HL-60 (cell line): Measurements from ENCODE around the gene SYNJ2.
"Not testable (repeated sequence)": the region's sequence is repeated elsewhere in the genome, so short reads cannot be mapped to it uniquely, and the experiment has no call there.

Experiments used
- DNase-seq, 2 experiments: peaks; one replicate each; pipeline ENCODE4 v3.0.0-alpha.2; 2010 to 2020; ENCODE audit warnings: low read depth in 1 of 2, low spot score in 1 of 2
- H3K27ac ChIP-seq: fragments of 250-450 bp; sonication (Bioruptor Pico); replicated peaks from 2 replicates; pipeline ENCODE4 v1.5.1; 2020; ENCODE audit warnings: mild to moderate bottlenecking, moderate library complexity
- H3K27me3 ChIP-seq: fragments of 250-450 bp; sonication (Bioruptor Pico); 2 replicates; pipeline ENCODE4 v1.5.1; 2021; ENCODE audit warnings: mild to moderate bottlenecking, moderate library complexity; ENCODE audit not compliant: insufficient read depth, poor library complexity, severe bottlenecking
- H3K4me3 ChIP-seq: replicated peaks from 2 replicates; pipeline ENCODE4 v1.5.1; 2011; ENCODE audit warnings: mild to moderate bottlenecking, control low read depth, low read length; ENCODE audit not compliant: insufficient read depth
- GABPA ChIP-seq: IDR thresholded peaks from 2 replicates; pipeline ENCODE4 v1.6.1; 2012; ENCODE audit warnings: low read depth
- POLR2AphosphoS5 ChIP-seq: IDR thresholded peaks from 2 replicates; pipeline ENCODE4 v1.6.1; 2012; ENCODE audit warnings: low read depth
- SPI1 ChIP-seq: IDR thresholded peaks from 2 replicates; pipeline ENCODE4 v1.6.1; 2012; ENCODE audit warnings: low read depth, mild to moderate bottlenecking, borderline replicate concordance
- TF ChIP-seq, protein P1 (sequence below): IDR thresholded peaks from one replicate; pipeline ENCODE4 v1.5.1; 2011; ENCODE audit warnings: low read length, control low read depth, inconsistent platforms; ENCODE audit not compliant: insufficient read depth
- TF ChIP-seq, protein P2 (sequence below): IDR thresholded peaks from 2 replicates; pipeline ENCODE4 v1.6.1; 2012; ENCODE audit warnings: low read depth; ENCODE audit not compliant: insufficient replicate concordance

Gene SYNJ2

DNA sequence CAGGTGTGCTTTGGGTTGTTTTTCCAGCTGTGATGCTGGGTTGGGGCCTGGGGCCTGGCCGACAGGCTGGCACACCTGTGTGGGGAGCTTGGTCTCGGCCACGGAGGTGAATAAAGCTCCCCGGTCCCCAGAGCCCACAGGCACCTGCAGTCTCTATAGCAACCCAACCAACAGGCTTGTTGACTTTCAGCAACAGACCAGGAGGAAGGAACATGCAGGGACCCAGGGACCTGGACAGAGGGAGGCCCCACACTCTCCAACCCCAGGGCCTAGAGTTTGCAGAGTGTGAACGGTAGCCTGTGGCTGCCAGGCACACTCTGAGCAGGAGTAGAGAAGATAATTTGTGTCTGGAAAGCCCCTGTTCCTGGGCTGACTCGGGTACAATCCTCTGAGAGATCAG, 14.6 kb upstream of the SYNJ2 start:
- Histone ChIP-seq H3K27ac (no peak overlapping the region), H3K27me3 (no peaks in the 10 kb centered on the region), H3K4me3 (no peak overlapping the region)
- DNase-seq: no peak
- TF ChIP-seq, protein P1, sequence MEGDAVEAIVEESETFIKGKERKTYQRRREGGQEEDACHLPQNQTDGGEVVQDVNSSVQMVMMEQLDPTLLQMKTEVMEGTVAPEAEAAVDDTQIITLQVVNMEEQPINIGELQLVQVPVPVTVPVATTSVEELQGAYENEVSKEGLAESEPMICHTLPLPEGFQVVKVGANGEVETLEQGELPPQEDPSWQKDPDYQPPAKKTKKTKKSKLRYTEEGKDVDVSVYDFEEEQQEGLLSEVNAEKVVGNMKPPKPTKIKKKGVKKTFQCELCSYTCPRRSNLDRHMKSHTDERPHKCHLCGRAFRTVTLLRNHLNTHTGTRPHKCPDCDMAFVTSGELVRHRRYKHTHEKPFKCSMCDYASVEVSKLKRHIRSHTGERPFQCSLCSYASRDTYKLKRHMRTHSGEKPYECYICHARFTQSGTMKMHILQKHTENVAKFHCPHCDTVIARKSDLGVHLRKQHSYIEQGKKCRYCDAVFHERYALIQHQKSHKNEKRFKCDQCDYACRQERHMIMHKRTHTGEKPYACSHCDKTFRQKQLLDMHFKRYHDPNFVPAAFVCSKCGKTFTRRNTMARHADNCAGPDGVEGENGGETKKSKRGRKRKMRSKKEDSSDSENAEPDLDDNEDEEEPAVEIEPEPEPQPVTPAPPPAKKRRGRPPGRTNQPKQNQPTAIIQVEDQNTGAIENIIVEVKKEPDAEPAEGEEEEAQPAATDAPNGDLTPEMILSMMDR: no peak
- TF ChIP-seq SPI1 (no peak), GABPA (no peak), POLR2AphosphoS5 (no peak)
- TF ChIP-seq, protein P2, sequence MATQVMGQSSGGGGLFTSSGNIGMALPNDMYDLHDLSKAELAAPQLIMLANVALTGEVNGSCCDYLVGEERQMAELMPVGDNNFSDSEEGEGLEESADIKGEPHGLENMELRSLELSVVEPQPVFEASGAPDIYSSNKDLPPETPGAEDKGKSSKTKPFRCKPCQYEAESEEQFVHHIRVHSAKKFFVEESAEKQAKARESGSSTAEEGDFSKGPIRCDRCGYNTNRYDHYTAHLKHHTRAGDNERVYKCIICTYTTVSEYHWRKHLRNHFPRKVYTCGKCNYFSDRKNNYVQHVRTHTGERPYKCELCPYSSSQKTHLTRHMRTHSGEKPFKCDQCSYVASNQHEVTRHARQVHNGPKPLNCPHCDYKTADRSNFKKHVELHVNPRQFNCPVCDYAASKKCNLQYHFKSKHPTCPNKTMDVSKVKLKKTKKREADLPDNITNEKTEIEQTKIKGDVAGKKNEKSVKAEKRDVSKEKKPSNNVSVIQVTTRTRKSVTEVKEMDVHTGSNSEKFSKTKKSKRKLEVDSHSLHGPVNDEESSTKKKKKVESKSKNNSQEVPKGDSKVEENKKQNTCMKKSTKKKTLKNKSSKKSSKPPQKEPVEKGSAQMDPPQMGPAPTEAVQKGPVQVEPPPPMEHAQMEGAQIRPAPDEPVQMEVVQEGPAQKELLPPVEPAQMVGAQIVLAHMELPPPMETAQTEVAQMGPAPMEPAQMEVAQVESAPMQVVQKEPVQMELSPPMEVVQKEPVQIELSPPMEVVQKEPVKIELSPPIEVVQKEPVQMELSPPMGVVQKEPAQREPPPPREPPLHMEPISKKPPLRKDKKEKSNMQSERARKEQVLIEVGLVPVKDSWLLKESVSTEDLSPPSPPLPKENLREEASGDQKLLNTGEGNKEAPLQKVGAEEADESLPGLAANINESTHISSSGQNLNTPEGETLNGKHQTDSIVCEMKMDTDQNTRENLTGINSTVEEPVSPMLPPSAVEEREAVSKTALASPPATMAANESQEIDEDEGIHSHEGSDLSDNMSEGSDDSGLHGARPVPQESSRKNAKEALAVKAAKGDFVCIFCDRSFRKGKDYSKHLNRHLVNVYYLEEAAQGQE: no peak

DNA sequence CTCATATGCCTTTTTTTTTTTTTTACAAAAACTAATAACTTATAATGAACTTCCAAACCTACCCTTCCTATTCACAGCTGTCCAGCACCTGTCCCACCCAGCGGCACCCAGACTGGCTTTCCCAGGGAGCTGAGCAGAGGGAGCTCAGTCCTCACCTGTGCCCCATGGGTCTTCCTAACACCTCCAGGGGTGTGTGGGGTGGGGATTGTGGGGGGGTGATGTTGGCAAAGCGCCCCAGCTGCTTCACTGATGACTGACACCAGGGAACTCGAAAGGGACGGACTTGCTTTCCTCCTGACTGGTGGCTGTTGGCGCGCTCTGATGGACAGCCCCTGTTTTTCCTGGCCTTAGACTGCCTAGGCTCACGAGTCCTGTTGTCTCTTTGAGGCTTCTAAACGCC, 14.2 kb upstream of the SYNJ2 start:
- Histone ChIP-seq H3K4me3 (no peak overlapping the region), H3K27ac (no peak overlapping the region), H3K27me3 (no peaks in the 10 kb centered on the region)
- TF ChIP-seq, protein P2: no peak
- TF ChIP-seq GABPA (no peak), POLR2AphosphoS5 (no peak), SPI1 (no peak)
- TF ChIP-seq, protein P1: no peak
- DNase-seq: no peak

DNA sequence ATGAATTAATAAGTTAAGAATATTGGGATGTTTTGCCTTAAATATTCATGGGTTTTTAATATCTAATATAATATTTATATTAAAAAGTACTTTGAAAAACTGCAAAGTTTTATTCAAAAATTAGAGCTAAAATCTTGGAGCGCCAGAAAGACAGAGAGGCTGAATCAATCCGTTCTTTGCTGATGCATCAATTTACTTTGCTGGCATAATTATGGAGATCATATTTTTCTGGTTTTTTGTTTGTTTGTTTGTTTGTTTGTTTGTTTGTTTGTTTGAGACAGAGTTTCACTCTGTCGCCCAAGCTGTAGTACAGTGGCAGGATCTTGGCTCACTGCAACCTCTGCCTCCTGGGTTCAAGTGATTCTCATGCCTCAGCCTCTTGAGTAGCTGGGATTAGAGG, 9.5 kb upstream of the SYNJ2 start:
- DNase-seq, H3K27me3 ChIP-seq, H3K4me3 ChIP-seq, H3K27ac ChIP-seq: not testable (repeated sequence)

DNA sequence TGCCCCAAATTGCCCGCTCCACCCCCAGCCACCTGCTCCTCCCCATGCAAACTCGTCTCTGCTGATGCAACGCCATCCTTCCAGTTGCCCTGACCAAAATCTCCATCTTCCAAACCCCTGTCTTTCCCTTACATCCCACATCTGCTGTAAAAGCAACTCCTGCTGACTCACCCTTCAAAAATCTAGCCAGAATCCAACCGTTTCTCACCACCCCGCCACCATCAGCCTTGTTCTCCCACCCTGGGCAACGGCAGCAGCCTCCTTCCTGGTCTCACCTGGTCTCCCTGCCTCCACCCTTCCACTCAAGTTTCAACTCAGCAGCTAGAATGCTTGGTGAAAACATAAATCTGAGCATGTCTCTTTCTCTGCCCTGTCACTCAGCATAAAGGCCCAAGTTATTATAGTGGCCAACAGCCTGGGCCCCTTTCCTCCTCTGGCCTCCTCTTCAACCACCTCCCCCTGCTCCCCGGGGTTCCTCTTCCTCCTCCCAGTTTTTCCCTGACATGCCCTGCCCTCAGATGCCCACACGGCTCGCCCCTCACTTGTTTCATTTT, 7.2 kb upstream of the SYNJ2 start:
- H3K4me3 ChIP-seq: no peak overlapping the region
- no peaks in the 10 kb centered on the region for H3K27me3 ChIP-seq
- DNase-seq: no peak
- no peak overlapping the region for H3K27ac ChIP-seq
- no peak for TF ChIP-seq POLR2AphosphoS5
- TF ChIP-seq, protein P1: no peak
- TF ChIP-seq, protein P2: no peak
- no peak for TF ChIP-seq GABPA
- no peak for TF ChIP-seq SPI1
